D721Med (cell line): ENCODE data around the gene BHMT2.

Experiments used
- DNase-seq: peaks from one replicate; pipeline ENCODE4 v3.0.0; 2011; ENCODE audit warnings: low spot score; ENCODE audit not compliant: insufficient read length
- FAIRE-seq: peaks from 2 replicates; lab custom pipeline; 2011; peaks lifted over from hg19 to GRCh38; lab: Jason Lieb, UNC
- CTCF ChIP-seq: IDR thresholded peaks from 2 replicates; pipeline ENCODE4 v1.5.1; 2012; ENCODE audit warnings: mild to moderate bottlenecking, control low read depth; ENCODE audit not compliant: insufficient read depth; ENCODE audit errors: missing control alignments

BHMT2 gene

GRCh38 chr5:79042188-79042587 is 27.4 kb upstream of the BHMT2 start:
- FAIRE-seq (no peak), DNase-seq (no peak)
- TF ChIP-seq CTCF = no peak

GRCh38 chr5:79047199-79047598 is 22.4 kb upstream of the BHMT2 start:
- TF ChIP-seq CTCF = no peak
- FAIRE-seq (no peak), DNase-seq (no peak)

- no peak for FAIRE-seq
- no peak for TF ChIP-seq CTCF
- no peak for DNase-seq
Measured at GRCh38 chr5:79048437-79048836, 21.1 kb upstream of the BHMT2 start.

GRCh38 chr5:79050498-79050897 is 19.1 kb upstream of the BHMT2 start:
- DNase-seq (no peak), FAIRE-seq (no peak)
- TF ChIP-seq CTCF = no peak

GRCh38 chr5:79053321-79053720 is 16.2 kb upstream of the BHMT2 start:
- no peak for TF ChIP-seq CTCF
- FAIRE-seq (no peak), DNase-seq (no peak)

GRCh38 chr5:79055017-79055416 is 14.6 kb upstream of the BHMT2 start:
- FAIRE-seq (no peak), DNase-seq (no peak)
- no peak for TF ChIP-seq CTCF

- FAIRE-seq (no peak), DNase-seq (no peak)
- TF ChIP-seq CTCF = no peak
Measured at GRCh38 chr5:79056847-79057246, 12.7 kb upstream of the BHMT2 start.
